Natural killer cell (primary cell): Measurements from ENCODE around the gene EFNB2. TPM values are rescaled to one million over a fixed set of nuclear protein-coding genes. Genes with fewer than 3 reads are reported as not detected.

ENCODE experiments used
- ATAC-seq, 3 donors: fragments of 150-1000 bp in 2 of 3; fragments of 200-7000 bp in 1 of 3; cut with Tn5 transposase; 1 replicate in 1 of 3; 2 replicates in 2 of 3; pipeline ENCODE4 v1.10.0; 2021; ENCODE audit warnings: mild to moderate bottlenecking in 2 of 3, moderate library complexity in 2 of 3
- DNase-seq, 2 donors: peaks; one replicate each; pipeline versions ENCODE4 v3.0.0 to v3.0.0-alpha.2; 2013 to 2021; ENCODE audit warnings: mixed read lengths in 1 of 2
- H3K27ac ChIP-seq: one replicate; pipeline ENCODE4 v1.5.1; 2013; ENCODE audit warnings: mild to moderate bottlenecking, low read length
- H3K27me3 ChIP-seq: one replicate; pipeline ENCODE4 v1.6.1; 2013; ENCODE audit warnings: low read length; ENCODE audit not compliant: control insufficient read depth, insufficient read depth
- H3K36me3 ChIP-seq: one replicate; pipeline ENCODE4 v1.6.1; 2013; ENCODE audit warnings: low read length; ENCODE audit not compliant: control insufficient read depth, insufficient read depth
- H3K4me1 ChIP-seq: one replicate; pipeline ENCODE4 v1.6.1; 2013; ENCODE audit warnings: low read length; ENCODE audit not compliant: control insufficient read depth, insufficient read depth
- H3K4me3 ChIP-seq: one replicate; pipeline ENCODE4 v1.5.1; 2013; ENCODE audit warnings: low read length
- H3K9me3 ChIP-seq: one replicate; pipeline ENCODE4 v1.6.1; 2013; ENCODE audit warnings: low read length; ENCODE audit not compliant: control insufficient read depth, insufficient read depth
- H3K27ac Mint-ChIP-seq, 2 donors: one replicate each; pipeline ENCODE4 v1.8.0; 2022; ENCODE audit warnings: mild to moderate bottlenecking in 2 of 2, mixed read lengths in 2 of 2, moderate library complexity in 1 of 2
- H3K27me3 Mint-ChIP-seq, 2 donors: one replicate each; pipeline ENCODE4 v1.8.0; 2022; ENCODE audit warnings: low read depth in 2 of 2, mixed read lengths in 2 of 2
- H3K36me3 Mint-ChIP-seq: one replicate; pipeline ENCODE4 v1.8.0; 2022; ENCODE audit warnings: mixed read lengths
- H3K4me1 Mint-ChIP-seq, 2 donors: one replicate each; pipeline ENCODE4 v1.8.0; 2022; ENCODE audit warnings: mixed read lengths in 2 of 2
- H3K4me3 Mint-ChIP-seq: one replicate; pipeline ENCODE4 v1.8.0; 2022; ENCODE audit warnings: mild to moderate bottlenecking, moderate library complexity, mixed read lengths
- H3K9me3 Mint-ChIP-seq, 2 donors: one replicate each; pipeline ENCODE4 v1.8.0; 2022; ENCODE audit warnings: mixed read lengths in 2 of 2
- CTCF ChIP-seq: fragments of 200-600 bp; IDR thresholded peaks from one replicate; pipeline ENCODE4 v1.8.0; 2022; ENCODE audit warnings: antibody characterized with exemption
- WGBS: methylation state at CpG from one replicate; pipeline ENCODE4 v1.1.7; 2013; ENCODE audit warnings: missing lambda C conversion rate; ENCODE audit not compliant: insufficient coverage; 5-methylcytosine and 5-hydroxymethylcytosine counted together
- intact Hi-C: fragments of 100-400 bp; cut with micrococcal nuclease; formaldehyde crosslinking; loops from one replicate; pipeline ENCODE4 v1.14.2; 2022
- total RNA-seq, 4 donors: library from RNA; stranded (reverse); fragments of 120-200 nt in 1 of 4; gene quantifications; one replicate each; pipeline versions ENCODE4 v1.2.3 to v1.2.4, GENCODE V29; 2013 to 2022

The EFNB2 gene
- total RNA-seq, 3 donors from 2014 or later (not counting 1 experiment from before 2014, with no cell fraction given): 0.16 to 0.33 (median 0.33) TPM

- WGBS: 100% methylated on average over 2 of the region's 4 CpGs
These were observed 29.7 kb downstream of the EFNB2 start for GRCh38 chr13:106505732-106506131.

GRCh38 chr13:106505295-106505694 is 30.2 kb downstream of the EFNB2 start:
- Histone ChIP-seq H3K9me3 (no peaks in the 10 kb centered on the region), H3K27me3 (peaks cover 2% of the 10 kb centered on the region), H3K27ac (no peak overlapping the region), H3K4me1 (no peaks in the 10 kb centered on the region), H3K4me3 (no peak overlapping the region), H3K36me3 (no peaks in the 10 kb centered on the region)
- whole genome bisulfite sequencing: 100% methylated on average over 3 of the region's 4 CpGs
- no peak overlapping the region for H3K27ac Mint-ChIP-seq
- ATAC-seq (no peak), DNase-seq (no peak)
- no peaks in the 10 kb centered on the region for H3K9me3 Mint-ChIP-seq
- H3K4me1 Mint-ChIP-seq: peaks cover under 1 to 3% of the 10 kb centered on the region in 2 donors
- intact Hi-C loops: no loop called here
- H3K4me3 Mint-ChIP-seq: no peak overlapping the region
- H3K36me3 Mint-ChIP-seq: no peaks in the 10 kb centered on the region
- TF ChIP-seq CTCF: no peak
- H3K27me3 Mint-ChIP-seq: peaks cover 6 to 32% of the 10 kb centered on the region in 2 donors

More at GRCh38 chr13:106505732-106506131, 29.7 kb downstream of the EFNB2 start:
- H3K9me3 ChIP-seq: no peaks in the 10 kb centered on the region
- DNase-seq: no peak
- intact Hi-C loops: no loop called here
- no peaks in the 10 kb centered on the region for H3K4me1 Mint-ChIP-seq
- no peaks in the 10 kb centered on the region for H3K4me1 ChIP-seq
- H3K36me3 ChIP-seq: no peaks in the 10 kb centered on the region
- H3K4me3 ChIP-seq: no peak overlapping the region
- no peak for TF ChIP-seq CTCF
- peaks cover 4 to 29% of the 10 kb centered on the region in 2 donors for H3K27me3 Mint-ChIP-seq
- no peak for ATAC-seq
- H3K27me3 ChIP-seq: no peaks in the 10 kb centered on the region
- H3K27ac Mint-ChIP-seq: no peak overlapping the region
- H3K9me3 Mint-ChIP-seq: no peaks in the 10 kb centered on the region
- H3K36me3 Mint-ChIP-seq: no peaks in the 10 kb centered on the region
- no peak overlapping the region for H3K27ac ChIP-seq
- H3K4me3 Mint-ChIP-seq: no peak overlapping the region

DNA sequence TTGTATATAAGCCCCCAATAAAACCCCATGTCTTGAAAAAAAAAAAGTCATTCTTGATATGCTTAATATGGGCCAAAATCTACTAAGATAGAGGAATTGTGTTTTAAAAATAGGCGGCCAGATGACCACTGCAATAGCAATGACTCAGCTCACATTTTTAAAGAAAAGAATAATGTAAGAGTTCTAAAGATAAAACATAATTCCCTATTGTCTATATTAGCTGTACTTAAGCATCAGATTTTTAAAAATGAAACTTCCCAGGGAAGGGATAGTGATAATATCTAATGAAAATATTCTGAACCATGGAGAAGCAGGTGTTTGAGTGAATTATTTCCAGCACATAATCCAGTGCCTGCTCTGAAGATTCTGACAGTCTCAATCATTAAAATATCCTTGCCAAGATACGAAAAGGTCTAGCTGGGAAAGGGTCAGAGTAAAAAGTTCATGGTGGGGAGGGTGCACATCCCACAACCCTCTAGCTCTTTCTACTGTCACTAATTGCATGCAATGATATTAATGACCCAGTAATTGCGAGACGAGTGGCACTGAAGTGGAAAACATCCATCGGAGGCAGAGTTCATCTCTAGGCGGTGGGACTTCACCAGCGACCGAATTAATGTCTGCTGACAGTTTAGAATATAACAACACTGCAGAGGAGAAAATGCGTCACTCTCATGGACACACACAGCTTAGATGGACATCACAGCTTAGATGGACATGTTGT is 31.6 kb downstream of the EFNB2 start:
- peaks cover 2% of the 10 kb centered on the region for H3K27me3 ChIP-seq
- 89% methylated on average over 9 of the region's 9 CpGs for WGBS
- H3K4me1 Mint-ChIP-seq: peaks cover 8 to 10% of the 10 kb centered on the region in 2 donors

More for the DNA sequence above, 31.6 kb downstream of the EFNB2 start:
- ATAC-seq (no peak), DNase-seq (no peak)
- no peak for TF ChIP-seq CTCF
- H3K4me3 ChIP-seq: no peak overlapping the region
- no peak overlapping the region for H3K27ac ChIP-seq
- Mint-ChIP-seq H3K4me3 (no peak overlapping the region), H3K27ac (no peak overlapping the region), H3K9me3 (no peaks in the 10 kb centered on the region), H3K27me3 (peaks cover 15 to 46% of the 10 kb centered on the region in 2 donors), H3K36me3 (no peaks in the 10 kb centered on the region)
- no peaks in the 10 kb centered on the region for H3K4me1 ChIP-seq
- no peaks in the 10 kb centered on the region for H3K9me3 ChIP-seq
- intact Hi-C loops: no loop called here
- H3K36me3 ChIP-seq: no peaks in the 10 kb centered on the region
